Fibroblast of mammary gland (primary cell): Measurements from ENCODE around the gene LAMB4.
A peak's percentile ranks its signal among the peaks of the same experiment; 100 is the strongest.

Experiments
- DNase-seq: peaks from one replicate; pipeline ENCODE4 v3.0.0-alpha.2; 2010; ENCODE audit warnings: low read depth
- H3K4me3 ChIP-seq: 2 replicates; pipeline ENCODE4 v1.5.1; 2011; ENCODE audit warnings: low read depth, mild to moderate bottlenecking, low read length, moderate library complexity; ENCODE audit not compliant: control insufficient read depth
- TF ChIP-seq, protein P1 (sequence below): conservative IDR thresholded peaks from 2 replicates; pipeline ENCODE4 v1.5.1; 2011; ENCODE audit warnings: low read depth, low read length, inconsistent platforms; ENCODE audit not compliant: control insufficient read depth, insufficient read depth

LAMB4 gene

GRCh38 chr7:108093341-108093740 lies 36.8 kb downstream of the LAMB4 start:
- peak; percentile 63 for DNase-seq
- no peak overlapping the region for H3K4me3 ChIP-seq
- TF ChIP-seq, protein P1, sequence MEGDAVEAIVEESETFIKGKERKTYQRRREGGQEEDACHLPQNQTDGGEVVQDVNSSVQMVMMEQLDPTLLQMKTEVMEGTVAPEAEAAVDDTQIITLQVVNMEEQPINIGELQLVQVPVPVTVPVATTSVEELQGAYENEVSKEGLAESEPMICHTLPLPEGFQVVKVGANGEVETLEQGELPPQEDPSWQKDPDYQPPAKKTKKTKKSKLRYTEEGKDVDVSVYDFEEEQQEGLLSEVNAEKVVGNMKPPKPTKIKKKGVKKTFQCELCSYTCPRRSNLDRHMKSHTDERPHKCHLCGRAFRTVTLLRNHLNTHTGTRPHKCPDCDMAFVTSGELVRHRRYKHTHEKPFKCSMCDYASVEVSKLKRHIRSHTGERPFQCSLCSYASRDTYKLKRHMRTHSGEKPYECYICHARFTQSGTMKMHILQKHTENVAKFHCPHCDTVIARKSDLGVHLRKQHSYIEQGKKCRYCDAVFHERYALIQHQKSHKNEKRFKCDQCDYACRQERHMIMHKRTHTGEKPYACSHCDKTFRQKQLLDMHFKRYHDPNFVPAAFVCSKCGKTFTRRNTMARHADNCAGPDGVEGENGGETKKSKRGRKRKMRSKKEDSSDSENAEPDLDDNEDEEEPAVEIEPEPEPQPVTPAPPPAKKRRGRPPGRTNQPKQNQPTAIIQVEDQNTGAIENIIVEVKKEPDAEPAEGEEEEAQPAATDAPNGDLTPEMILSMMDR: no peak

DNA sequence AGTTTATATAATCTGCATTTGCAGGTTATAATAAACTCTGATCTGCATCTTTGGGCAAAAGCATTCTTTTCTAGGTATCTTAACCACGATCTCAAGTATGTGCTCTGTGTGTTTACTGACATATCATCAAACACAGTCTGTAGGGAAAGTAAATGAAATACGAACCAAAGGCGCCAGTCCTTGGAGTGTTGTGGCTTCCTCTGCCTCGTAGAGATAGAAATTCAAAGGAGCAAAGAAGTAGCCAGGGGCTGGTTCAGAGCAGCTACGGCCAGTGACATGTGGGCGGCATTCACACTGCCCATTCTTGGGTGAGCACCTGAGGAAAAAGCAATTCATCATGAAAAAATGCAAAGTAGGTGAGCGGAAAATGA lies 38.7 kb downstream of the LAMB4 start:
- H3K4me3 ChIP-seq: no peak overlapping the region
- DNase-seq: no peak
- TF ChIP-seq, protein P1: no peak

- no peak for DNase-seq
Observed at GRCh38 chr7:108090791-108091460, 39.2 kb downstream of the LAMB4 start.

GRCh38 chr7:108089381-108089780 lies 40.8 kb downstream of the LAMB4 start:
- TF ChIP-seq, protein P1: no peak
- DNase-seq: no peak
- no peak overlapping the region for H3K4me3 ChIP-seq

More at GRCh38 chr7:108090791-108091460, 39.2 kb downstream of the LAMB4 start:
- TF ChIP-seq, protein P1: no peak
- no peak overlapping the region for H3K4me3 ChIP-seq

GRCh38 chr7:108088729-108089128 lies 41.4 kb downstream of the LAMB4 start:
- TF ChIP-seq, protein P1: no peak
- no peak for DNase-seq

DNA sequence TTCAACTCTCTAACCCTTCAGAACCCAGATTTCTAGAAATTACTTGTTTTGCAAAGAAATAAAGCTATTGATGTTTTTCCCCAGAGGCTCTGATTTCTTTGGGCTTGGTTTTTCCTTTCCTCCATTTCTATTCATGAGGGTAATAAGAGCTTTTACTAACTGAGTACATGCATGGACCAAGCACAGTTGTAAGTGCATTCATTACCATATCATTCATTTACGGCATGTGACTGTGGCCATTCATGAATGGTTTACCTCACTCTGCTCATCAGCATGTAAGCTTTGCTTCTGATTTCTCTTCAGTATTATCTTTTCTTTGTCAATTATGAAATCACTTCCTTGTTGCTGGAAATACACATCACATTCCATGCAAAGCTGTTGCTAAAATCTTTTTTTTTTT lies 42.4 kb downstream of the LAMB4 start:
- TF ChIP-seq, protein P1: no peak
- no peak for DNase-seq
- no peak overlapping the region for H3K4me3 ChIP-seq

More at GRCh38 chr7:108088729-108089128, 41.4 kb downstream of the LAMB4 start:
- no peak overlapping the region for H3K4me3 ChIP-seq
